Stomach (tissue), 4 donors: ENCODE data around the gene DIAPH3.

Source experiments
- EP300 ChIP-seq: sonication (generic); formaldehyde crosslinking; IDR thresholded peaks from one replicate; pipeline ENCODE4 v1.6.1; 2017; ENCODE audit warnings: antibody characterized with exemption
- TF ChIP-seq, protein P1 (sequence below), 7 experiments: fragments of 450-650 bp in 4 of 7; fragments of 200-600 bp in 3 of 7; sonication (generic) in 3 of 7; IDR thresholded peaks; one replicate each; pipeline ENCODE4 v1.5.1; 2016 to 2019; ENCODE audit warnings: antibody characterized with exemption in 7 of 7, control low read depth in 2 of 7, mild to moderate bottlenecking in 1 of 7

DNA sequence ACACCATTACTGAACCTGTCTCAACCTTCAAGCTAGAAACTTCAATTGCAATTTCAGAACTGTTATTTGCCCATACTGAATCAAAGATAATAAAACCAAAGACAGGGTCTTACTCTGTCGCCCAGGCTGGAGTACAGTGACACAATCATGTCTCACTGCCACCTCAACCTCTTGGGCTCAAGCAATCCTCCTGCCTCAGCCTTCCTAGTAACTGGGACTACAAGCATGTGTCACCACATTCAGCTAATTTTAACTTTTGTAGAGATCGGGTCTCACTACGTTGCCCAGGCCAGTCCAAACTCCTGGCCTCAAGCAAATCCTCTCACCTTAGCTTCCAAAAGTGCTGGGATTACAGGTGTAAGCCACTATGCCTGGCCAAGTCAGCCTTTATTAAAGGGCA lies 143.4 kb downstream of the DIAPH3 start:
- TF ChIP-seq EP300 = no peak
- TF ChIP-seq, protein P1, sequence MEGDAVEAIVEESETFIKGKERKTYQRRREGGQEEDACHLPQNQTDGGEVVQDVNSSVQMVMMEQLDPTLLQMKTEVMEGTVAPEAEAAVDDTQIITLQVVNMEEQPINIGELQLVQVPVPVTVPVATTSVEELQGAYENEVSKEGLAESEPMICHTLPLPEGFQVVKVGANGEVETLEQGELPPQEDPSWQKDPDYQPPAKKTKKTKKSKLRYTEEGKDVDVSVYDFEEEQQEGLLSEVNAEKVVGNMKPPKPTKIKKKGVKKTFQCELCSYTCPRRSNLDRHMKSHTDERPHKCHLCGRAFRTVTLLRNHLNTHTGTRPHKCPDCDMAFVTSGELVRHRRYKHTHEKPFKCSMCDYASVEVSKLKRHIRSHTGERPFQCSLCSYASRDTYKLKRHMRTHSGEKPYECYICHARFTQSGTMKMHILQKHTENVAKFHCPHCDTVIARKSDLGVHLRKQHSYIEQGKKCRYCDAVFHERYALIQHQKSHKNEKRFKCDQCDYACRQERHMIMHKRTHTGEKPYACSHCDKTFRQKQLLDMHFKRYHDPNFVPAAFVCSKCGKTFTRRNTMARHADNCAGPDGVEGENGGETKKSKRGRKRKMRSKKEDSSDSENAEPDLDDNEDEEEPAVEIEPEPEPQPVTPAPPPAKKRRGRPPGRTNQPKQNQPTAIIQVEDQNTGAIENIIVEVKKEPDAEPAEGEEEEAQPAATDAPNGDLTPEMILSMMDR (IDR thresholded peaks at IDR 0.05) = no peak
